ENCODE data around the gene ING5. TPM values are rescaled to one million over a fixed set of nuclear protein-coding genes. Genes with fewer than 3 reads are reported as not detected.

ING5 gene
- total RNA-seq = 30.1 and 39.6 TPM in 2 replicates

GRCh38 chr2:241701399-241702154, at the start of gene ING5:
ING5 (plus strand) TSS chr2:241702039; CDS start chr2:241702066, 27 bp downstream.

GRCh38 chr2:241686650-241687425, 15.0 kb upstream of the ING5 start, which contains the start of gene DTYMK:
DTYMK (minus strand) TSS chr2:241686815; CDS start chr2:241686783, 32 bp downstream.

GRCh38 chr2:241734467-241735208, 32.8 kb downstream of the ING5 start, which contains the start of gene D2HGDH:
D2HGDH (plus strand) TSS chr2:241734630; CDS start chr2:241735225, 595 bp downstream.

DNA sequence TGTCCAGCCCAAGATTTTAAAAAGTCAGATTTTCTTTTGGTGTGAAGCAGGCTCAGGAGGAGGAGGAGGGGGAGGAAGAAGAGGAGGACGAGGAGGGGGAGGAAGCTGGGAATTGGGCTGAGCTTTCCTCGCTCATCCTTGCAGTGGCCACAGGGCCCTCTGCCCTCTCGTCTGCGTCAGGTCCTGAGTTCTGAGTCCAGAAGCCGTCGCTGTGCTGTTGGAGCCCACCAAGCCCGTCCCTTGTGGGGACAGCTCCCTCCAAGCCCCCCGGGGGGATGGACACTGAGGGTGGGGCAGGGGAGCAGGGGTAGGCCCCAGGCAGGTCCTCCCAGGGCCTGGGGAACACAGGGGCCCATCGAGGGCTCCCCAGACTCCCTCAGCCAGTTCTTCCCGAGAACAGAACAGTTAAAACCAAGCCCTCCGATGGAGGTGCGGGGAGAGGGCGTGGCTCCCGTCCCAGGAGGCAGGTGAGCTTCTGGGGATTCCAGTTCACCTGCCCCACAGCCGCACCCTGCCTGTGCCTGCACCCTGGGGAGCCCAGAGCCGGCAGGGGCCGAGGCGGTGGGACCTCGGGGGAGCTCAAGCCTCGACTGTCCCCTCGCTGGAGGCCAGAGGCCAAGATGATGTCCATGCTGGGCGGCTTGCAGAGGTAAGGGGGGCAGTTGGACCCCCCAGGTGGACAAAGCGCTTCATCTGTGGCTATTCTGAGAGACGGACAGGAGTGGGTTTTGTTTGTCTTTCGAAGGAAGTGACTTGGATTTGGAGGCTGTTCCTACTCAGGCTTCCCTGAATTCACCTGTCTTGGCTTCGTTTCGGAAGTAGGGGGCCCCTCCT, 74.7 kb downstream of the ING5 start, which contains the start of gene GAL3ST2:
Gene GAL3ST2 (plus strand): TSS at position 487 of the 834 bp plus-strand sequence. CDS start 134 bp downstream, at position 621.

Other genes starting within 250 kb of the ING5 start
- gene STK25, start 193.5 kb upstream of the ING5 start, total RNA-seq = 132 and 220 TPM in 2 replicates
- 16.4 and 26.1 TPM in 2 replicates for gene BOK, start 143.3 kb upstream of the ING5 start, total RNA-seq
- gene THAP4, start 64.9 kb upstream of the ING5 start, total RNA-seq = 48.1 and 53.0 TPM in 2 replicates
- gene ATG4B, start 64.3 kb upstream of the ING5 start, total RNA-seq = 39.6 and 86.1 TPM in 2 replicates
- 10.7 and 14.4 TPM in 2 replicates for gene DTYMK, start 15.2 kb upstream of the ING5 start, total RNA-seq
- 9.9 and 16.6 TPM in 2 replicates for gene D2HGDH, start 32.6 kb downstream of the ING5 start, total RNA-seq
- 0.36 TPM in 1 of 2 replicates, not detected in the other for gene GAL3ST2, start 74.8 kb downstream of the ING5 start, total RNA-seq
- 0.07 TPM in 1 of 2 replicates, not detected in the other for gene NEU4, start 107.2 kb downstream of the ING5 start, total RNA-seq
- gene PDCD1, start 156.9 kb downstream of the ING5 start, total RNA-seq = not detected in 2 replicates
- gene RTP5, start 167.7 kb downstream of the ING5 start, total RNA-seq = not detected in 2 replicates

All from nasal cavity respiratory epithelium epithelial cell of viscerocranial mucosa (primary cell).